ENCODE results near the gene AHI1.

The AHI1 gene

DNA sequence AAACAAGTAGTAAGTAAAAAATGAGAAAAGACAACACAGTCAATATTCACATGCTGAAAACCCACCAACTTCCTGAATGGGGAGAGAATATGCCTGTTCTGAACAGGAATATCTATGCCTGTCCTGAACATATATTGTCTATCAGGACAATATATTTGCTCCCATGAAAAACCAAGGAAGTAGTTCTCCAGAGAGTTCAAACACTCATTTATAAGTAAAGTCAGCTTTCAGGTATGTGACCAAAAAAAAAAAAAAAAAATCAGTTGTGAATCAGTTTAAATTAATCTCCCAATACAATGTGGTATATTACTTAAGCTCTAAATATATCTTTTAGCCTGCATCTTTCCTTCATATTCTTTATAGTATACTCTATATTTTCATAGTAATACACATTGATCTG is 197.0 kb downstream of the AHI1 start:
- H3K27me3 ChIP-seq (ENCODE audit: insufficient read depth, low read depth): no peaks in the 10 kb centered on the region
- H3K9ac ChIP-seq: no peak overlapping the region
- H3K4me1 ChIP-seq (ENCODE audit: low read depth, poor library complexity, severe bottlenecking): no peaks in the 10 kb centered on the region
- H2AFZ ChIP-seq (ENCODE audit: low read depth): no peak overlapping the region
- H3K79me2 ChIP-seq (ENCODE audit: insufficient read depth, low read depth): no peaks in the 10 kb centered on the region
- no peak overlapping the region for H3K4me3 ChIP-seq (IDR thresholded peaks at IDR 0.05; ENCODE audit: insufficient read depth, low read depth, low read length)
- H3K36me3 ChIP-seq (ENCODE audit: insufficient read depth): no peaks in the 10 kb centered on the region
- TF ChIP-seq, protein P1, sequence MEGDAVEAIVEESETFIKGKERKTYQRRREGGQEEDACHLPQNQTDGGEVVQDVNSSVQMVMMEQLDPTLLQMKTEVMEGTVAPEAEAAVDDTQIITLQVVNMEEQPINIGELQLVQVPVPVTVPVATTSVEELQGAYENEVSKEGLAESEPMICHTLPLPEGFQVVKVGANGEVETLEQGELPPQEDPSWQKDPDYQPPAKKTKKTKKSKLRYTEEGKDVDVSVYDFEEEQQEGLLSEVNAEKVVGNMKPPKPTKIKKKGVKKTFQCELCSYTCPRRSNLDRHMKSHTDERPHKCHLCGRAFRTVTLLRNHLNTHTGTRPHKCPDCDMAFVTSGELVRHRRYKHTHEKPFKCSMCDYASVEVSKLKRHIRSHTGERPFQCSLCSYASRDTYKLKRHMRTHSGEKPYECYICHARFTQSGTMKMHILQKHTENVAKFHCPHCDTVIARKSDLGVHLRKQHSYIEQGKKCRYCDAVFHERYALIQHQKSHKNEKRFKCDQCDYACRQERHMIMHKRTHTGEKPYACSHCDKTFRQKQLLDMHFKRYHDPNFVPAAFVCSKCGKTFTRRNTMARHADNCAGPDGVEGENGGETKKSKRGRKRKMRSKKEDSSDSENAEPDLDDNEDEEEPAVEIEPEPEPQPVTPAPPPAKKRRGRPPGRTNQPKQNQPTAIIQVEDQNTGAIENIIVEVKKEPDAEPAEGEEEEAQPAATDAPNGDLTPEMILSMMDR (conservative IDR thresholded peaks at IDR 0.05; ENCODE audit: low read depth, low read length): no peak
- no peaks in the 10 kb centered on the region for H4K20me1 ChIP-seq (ENCODE audit: insufficient read depth)
- H3K27ac ChIP-seq: no peak overlapping the region
- no peak overlapping the region for H3K4me2 ChIP-seq

DNA sequence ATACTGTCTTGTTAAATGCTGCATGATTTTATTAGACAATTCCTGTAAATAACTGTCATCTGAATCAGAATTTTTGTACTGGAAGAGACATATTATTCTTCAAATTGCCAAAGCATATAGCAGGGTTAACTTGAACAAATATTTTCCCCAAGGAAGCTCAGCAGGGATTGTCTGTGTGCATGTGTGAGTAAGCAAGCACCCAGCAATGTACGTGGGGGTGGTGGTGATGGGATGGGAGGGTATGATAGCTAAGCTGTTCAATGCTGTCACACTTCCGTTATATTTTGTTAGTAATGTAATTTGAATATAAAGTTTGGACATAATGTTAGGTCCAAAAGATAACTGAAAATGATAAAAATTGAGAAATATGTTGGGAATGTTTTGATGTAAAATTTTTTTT is 198.3 kb downstream of the AHI1 start:
- no peak overlapping the region for H3K27ac ChIP-seq
- TF ChIP-seq, protein P1 (conservative IDR thresholded peaks at IDR 0.05; ENCODE audit: low read depth, low read length): no peak
- H2AFZ ChIP-seq (ENCODE audit: low read depth): no peak overlapping the region
- H3K79me2 ChIP-seq (ENCODE audit: insufficient read depth, low read depth): no peaks in the 10 kb centered on the region
- H4K20me1 ChIP-seq (ENCODE audit: insufficient read depth): no peaks in the 10 kb centered on the region
- H3K27me3 ChIP-seq (ENCODE audit: insufficient read depth, low read depth): no peaks in the 10 kb centered on the region
- H3K4me2 ChIP-seq: no peak overlapping the region
- no peaks in the 10 kb centered on the region for H3K36me3 ChIP-seq (ENCODE audit: insufficient read depth)
- no peak overlapping the region for H3K4me3 ChIP-seq (IDR thresholded peaks at IDR 0.05; ENCODE audit: insufficient read depth, low read depth, low read length)
- no peak overlapping the region for H3K9ac ChIP-seq
- H3K4me1 ChIP-seq (ENCODE audit: low read depth, poor library complexity, severe bottlenecking): no peaks in the 10 kb centered on the region

DNA sequence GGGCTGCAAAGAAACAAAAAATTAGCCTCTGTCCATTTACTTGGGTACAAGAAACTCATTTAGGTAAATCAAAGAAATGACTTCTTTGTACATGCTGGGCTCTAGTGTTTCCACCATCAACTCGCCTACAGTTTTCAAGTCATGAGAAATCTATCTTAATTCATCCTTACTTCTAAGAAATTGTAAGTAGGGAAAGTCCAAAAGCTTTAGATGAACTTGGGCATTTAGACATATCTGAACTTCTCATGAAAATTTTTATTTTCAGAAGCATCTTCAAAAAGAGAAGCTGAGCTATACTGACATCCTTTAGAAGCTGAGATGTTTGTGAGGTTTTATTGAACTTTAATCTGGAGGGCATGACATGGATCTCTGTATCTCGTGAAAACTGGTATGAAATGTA is 199.1 kb downstream of the AHI1 start:
- no peak overlapping the region for H3K4me2 ChIP-seq
- TF ChIP-seq, protein P1 (conservative IDR thresholded peaks at IDR 0.05; ENCODE audit: low read depth, low read length): no peak
- H2AFZ ChIP-seq (ENCODE audit: low read depth): no peak overlapping the region

DNA sequence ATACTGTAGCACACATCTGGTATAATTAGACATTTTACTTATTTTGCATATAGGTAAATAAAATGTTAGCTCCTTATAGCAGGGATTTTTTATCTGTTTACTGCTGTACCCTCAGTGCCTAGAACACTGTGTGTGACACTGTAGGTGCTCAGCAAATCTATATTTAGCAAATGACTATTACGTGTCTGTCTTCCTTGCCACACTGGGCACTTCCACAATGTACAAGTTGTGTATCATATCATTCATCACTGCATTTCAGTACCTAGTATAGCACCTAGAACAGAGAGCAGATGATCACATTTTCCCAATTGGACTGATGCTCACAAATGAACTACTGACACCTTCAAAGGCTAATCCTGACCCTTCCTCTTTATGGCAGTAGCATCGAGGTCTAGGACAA is 200.8 kb downstream of the AHI1 start:
- no peak overlapping the region for H2AFZ ChIP-seq (ENCODE audit: low read depth)
- TF ChIP-seq, protein P1 (conservative IDR thresholded peaks at IDR 0.05; ENCODE audit: low read depth, low read length): no peak
- H3K4me3 ChIP-seq (IDR thresholded peaks at IDR 0.05; ENCODE audit: insufficient read depth, low read depth, low read length): no peak overlapping the region
- no peaks in the 10 kb centered on the region for H3K27me3 ChIP-seq (ENCODE audit: insufficient read depth, low read depth)
- no peaks in the 10 kb centered on the region for H3K79me2 ChIP-seq (ENCODE audit: insufficient read depth, low read depth)
- H3K27ac ChIP-seq: no peak overlapping the region
- H3K4me1 ChIP-seq (ENCODE audit: low read depth, poor library complexity, severe bottlenecking): no peaks in the 10 kb centered on the region
- no peaks in the 10 kb centered on the region for H4K20me1 ChIP-seq (ENCODE audit: insufficient read depth)
- H3K36me3 ChIP-seq (ENCODE audit: insufficient read depth): no peaks in the 10 kb centered on the region
- H3K4me2 ChIP-seq: no peak overlapping the region
- H3K9ac ChIP-seq: no peak overlapping the region

More for the DNA sequence above, 199.1 kb downstream of the AHI1 start:
- no peaks in the 10 kb centered on the region for H4K20me1 ChIP-seq (ENCODE audit: insufficient read depth)
- H3K27me3 ChIP-seq (ENCODE audit: insufficient read depth, low read depth): no peaks in the 10 kb centered on the region
- no peaks in the 10 kb centered on the region for H3K79me2 ChIP-seq (ENCODE audit: insufficient read depth, low read depth)
- H3K4me3 ChIP-seq (IDR thresholded peaks at IDR 0.05; ENCODE audit: insufficient read depth, low read depth, low read length): no peak overlapping the region
- no peaks in the 10 kb centered on the region for H3K36me3 ChIP-seq (ENCODE audit: insufficient read depth)
- no peak overlapping the region for H3K27ac ChIP-seq
- no peaks in the 10 kb centered on the region for H3K4me1 ChIP-seq (ENCODE audit: low read depth, poor library complexity, severe bottlenecking)
- H3K9ac ChIP-seq: no peak overlapping the region

All from KMS-11 (cell line).